ENCODE results near the gene SNX17.

SNX17 gene

GRCh38 chr2:27370816-27371620 is 602 bp downstream of the SNX17 start:
- H3K4me3 ChIP-seq (replicated peaks; ENCODE audit: insufficient read depth, low read length), result peak overlapping the region; percentile 83
- H3K27ac ChIP-seq (replicated peaks), result peak overlapping the region; percentile 97
- peak; percentile 70 to 89 for DNase-seq (ENCODE audit: low read depth in 1 of 2, low spot score in 1 of 2)
- H3K27me3 ChIP-seq (ENCODE audit: insufficient read depth, poor library complexity, severe bottlenecking), result no peaks in the 10 kb centered on the region
- TF ChIP-seq, protein P1, sequence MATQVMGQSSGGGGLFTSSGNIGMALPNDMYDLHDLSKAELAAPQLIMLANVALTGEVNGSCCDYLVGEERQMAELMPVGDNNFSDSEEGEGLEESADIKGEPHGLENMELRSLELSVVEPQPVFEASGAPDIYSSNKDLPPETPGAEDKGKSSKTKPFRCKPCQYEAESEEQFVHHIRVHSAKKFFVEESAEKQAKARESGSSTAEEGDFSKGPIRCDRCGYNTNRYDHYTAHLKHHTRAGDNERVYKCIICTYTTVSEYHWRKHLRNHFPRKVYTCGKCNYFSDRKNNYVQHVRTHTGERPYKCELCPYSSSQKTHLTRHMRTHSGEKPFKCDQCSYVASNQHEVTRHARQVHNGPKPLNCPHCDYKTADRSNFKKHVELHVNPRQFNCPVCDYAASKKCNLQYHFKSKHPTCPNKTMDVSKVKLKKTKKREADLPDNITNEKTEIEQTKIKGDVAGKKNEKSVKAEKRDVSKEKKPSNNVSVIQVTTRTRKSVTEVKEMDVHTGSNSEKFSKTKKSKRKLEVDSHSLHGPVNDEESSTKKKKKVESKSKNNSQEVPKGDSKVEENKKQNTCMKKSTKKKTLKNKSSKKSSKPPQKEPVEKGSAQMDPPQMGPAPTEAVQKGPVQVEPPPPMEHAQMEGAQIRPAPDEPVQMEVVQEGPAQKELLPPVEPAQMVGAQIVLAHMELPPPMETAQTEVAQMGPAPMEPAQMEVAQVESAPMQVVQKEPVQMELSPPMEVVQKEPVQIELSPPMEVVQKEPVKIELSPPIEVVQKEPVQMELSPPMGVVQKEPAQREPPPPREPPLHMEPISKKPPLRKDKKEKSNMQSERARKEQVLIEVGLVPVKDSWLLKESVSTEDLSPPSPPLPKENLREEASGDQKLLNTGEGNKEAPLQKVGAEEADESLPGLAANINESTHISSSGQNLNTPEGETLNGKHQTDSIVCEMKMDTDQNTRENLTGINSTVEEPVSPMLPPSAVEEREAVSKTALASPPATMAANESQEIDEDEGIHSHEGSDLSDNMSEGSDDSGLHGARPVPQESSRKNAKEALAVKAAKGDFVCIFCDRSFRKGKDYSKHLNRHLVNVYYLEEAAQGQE (IDR thresholded peaks at IDR 0.05; ENCODE audit: insufficient replicate concordance, low read depth), result no peak
- TF ChIP-seq POLR2AphosphoS5 (IDR thresholded peaks at IDR 0.05; ENCODE audit: low read depth) (peak; percentile 87), SPI1 (IDR thresholded peaks at IDR 0.05; ENCODE audit: borderline replicate concordance, low read depth) (peak; percentile 72; the same call in 1 of the 2 replicates), GABPA (IDR thresholded peaks at IDR 0.05; ENCODE audit: low read depth) (peak; percentile 51)
- TF ChIP-seq, protein P2, sequence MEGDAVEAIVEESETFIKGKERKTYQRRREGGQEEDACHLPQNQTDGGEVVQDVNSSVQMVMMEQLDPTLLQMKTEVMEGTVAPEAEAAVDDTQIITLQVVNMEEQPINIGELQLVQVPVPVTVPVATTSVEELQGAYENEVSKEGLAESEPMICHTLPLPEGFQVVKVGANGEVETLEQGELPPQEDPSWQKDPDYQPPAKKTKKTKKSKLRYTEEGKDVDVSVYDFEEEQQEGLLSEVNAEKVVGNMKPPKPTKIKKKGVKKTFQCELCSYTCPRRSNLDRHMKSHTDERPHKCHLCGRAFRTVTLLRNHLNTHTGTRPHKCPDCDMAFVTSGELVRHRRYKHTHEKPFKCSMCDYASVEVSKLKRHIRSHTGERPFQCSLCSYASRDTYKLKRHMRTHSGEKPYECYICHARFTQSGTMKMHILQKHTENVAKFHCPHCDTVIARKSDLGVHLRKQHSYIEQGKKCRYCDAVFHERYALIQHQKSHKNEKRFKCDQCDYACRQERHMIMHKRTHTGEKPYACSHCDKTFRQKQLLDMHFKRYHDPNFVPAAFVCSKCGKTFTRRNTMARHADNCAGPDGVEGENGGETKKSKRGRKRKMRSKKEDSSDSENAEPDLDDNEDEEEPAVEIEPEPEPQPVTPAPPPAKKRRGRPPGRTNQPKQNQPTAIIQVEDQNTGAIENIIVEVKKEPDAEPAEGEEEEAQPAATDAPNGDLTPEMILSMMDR (IDR thresholded peaks at IDR 0.05; ENCODE audit: insufficient read depth, low read length), result no peak

DNA sequence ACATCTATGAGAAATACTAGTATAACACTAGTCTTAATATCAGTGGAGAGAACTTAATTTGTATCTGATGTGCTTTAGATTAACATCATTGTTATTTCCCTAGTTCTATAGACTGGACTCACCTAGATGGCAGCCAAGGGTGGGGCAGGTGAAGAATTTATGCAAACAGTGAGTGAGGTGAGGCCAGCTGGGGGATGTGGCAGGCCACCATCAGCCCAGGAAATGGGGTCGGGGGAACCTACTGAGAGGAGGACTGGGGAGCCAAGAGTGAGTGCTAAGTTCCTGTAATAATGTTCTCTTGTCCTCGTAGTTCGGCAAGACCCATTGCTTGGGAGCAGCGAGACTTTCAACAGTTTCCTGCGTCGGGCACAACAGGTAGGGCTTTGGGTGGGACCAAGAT is 2.5 kb downstream of the SNX17 start:
- TF ChIP-seq SPI1 (IDR thresholded peaks at IDR 0.05; ENCODE audit: borderline replicate concordance, low read depth), result no peak
- TF ChIP-seq, protein P2 (IDR thresholded peaks at IDR 0.05; ENCODE audit: insufficient read depth, low read length), result no peak
- no peak for TF ChIP-seq POLR2AphosphoS5 (IDR thresholded peaks at IDR 0.05; ENCODE audit: low read depth)
- no peak for TF ChIP-seq GABPA (IDR thresholded peaks at IDR 0.05; ENCODE audit: low read depth)
- TF ChIP-seq, protein P1 (IDR thresholded peaks at IDR 0.05; ENCODE audit: insufficient replicate concordance, low read depth), result no peak
- no peak overlapping the region for H3K27ac ChIP-seq (replicated peaks)
- no peak for DNase-seq (ENCODE audit: low read depth in 1 of 2, low spot score in 1 of 2)
- H3K27me3 ChIP-seq (ENCODE audit: insufficient read depth, poor library complexity, severe bottlenecking), result no peaks in the 10 kb centered on the region
- H3K4me3 ChIP-seq (replicated peaks; ENCODE audit: insufficient read depth, low read length), result no peak overlapping the region

GRCh38 chr2:27373567-27373966 is 3.2 kb downstream of the SNX17 start:
- TF ChIP-seq, protein P1 (IDR thresholded peaks at IDR 0.05; ENCODE audit: insufficient replicate concordance, low read depth), result no peak
- TF ChIP-seq GABPA (IDR thresholded peaks at IDR 0.05; ENCODE audit: low read depth) (no peak), POLR2AphosphoS5 (IDR thresholded peaks at IDR 0.05; ENCODE audit: low read depth) (no peak), SPI1 (IDR thresholded peaks at IDR 0.05; ENCODE audit: borderline replicate concordance, low read depth) (no peak)
- TF ChIP-seq, protein P2 (IDR thresholded peaks at IDR 0.05; ENCODE audit: insufficient read depth, low read length), result no peak
- DNase-seq (ENCODE audit: low read depth in 1 of 2, low spot score in 1 of 2), result no peak
- no peak overlapping the region for H3K4me3 ChIP-seq (replicated peaks; ENCODE audit: insufficient read depth, low read length)
- no peaks in the 10 kb centered on the region for H3K27me3 ChIP-seq (ENCODE audit: insufficient read depth, poor library complexity, severe bottlenecking)
- H3K27ac ChIP-seq (replicated peaks), result no peak overlapping the region

All from HL-60 (cell line).